Stimulated activated memory B cell treated with anti-CD40 and anti-IgM and Interleukin-4, amounts not matched to agents 10 μg/mL and 1 μg/mL and 100 μg/mL, for 72 hours (primary cell): ENCODE results near the gene ARHGAP15.
A peak's percentile ranks its signal among the peaks of the same experiment; 100 is the strongest.

ENCODE experiments used
- ATAC-seq: fragments of 150-1000 bp; cut with Tn5 transposase; 2 replicates; pipeline ENCODE4 v1.10.0; 2021
- H3K27ac Mint-ChIP-seq: one replicate; pipeline ENCODE4 v1.8.0; 2022; ENCODE audit warnings: mild to moderate bottlenecking, mixed read lengths
- H3K27me3 Mint-ChIP-seq: one replicate; pipeline ENCODE4 v1.8.0; 2022; ENCODE audit warnings: mixed read lengths
- H3K36me3 Mint-ChIP-seq: one replicate; pipeline ENCODE4 v1.8.0; 2022; ENCODE audit warnings: mixed read lengths
- H3K4me1 Mint-ChIP-seq: one replicate; pipeline ENCODE4 v1.8.0; 2022; ENCODE audit warnings: mixed read lengths
- H3K4me3 Mint-ChIP-seq: one replicate; pipeline ENCODE4 v1.8.0; 2022; ENCODE audit warnings: mild to moderate bottlenecking, moderate library complexity, mixed read lengths
- H3K9me3 Mint-ChIP-seq: one replicate; pipeline ENCODE4 v1.8.0; 2022; ENCODE audit warnings: mixed read lengths

Gene ARHGAP15

DNA sequence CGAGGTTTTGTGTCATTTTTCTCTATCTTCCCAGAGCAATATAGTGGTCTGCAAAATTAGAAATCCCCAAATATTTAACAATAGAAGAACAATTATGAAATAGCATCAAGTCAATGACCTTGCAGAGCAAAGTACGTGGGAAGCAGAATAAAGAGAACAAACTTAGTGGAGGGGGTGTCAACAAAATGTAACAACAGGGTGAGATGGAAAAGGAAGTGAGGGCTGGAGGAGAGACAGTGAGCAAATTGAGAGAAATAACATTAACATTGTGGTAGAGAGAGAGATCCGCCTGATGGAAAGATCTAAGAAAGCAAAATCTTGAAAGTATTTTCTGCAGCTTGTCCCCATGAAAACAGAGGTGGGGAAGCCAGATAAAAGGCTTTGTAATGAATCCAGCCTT is 23.4 kb downstream of the ARHGAP15 start:
- H3K27me3 Mint-ChIP-seq = no peaks in the 10 kb centered on the region
- no peak for ATAC-seq
- H3K4me3 Mint-ChIP-seq = peak overlapping the region; percentile 3
- H3K4me1 Mint-ChIP-seq = peaks cover 78% of the 10 kb centered on the region
- H3K36me3 Mint-ChIP-seq = peaks cover 32% of the 10 kb centered on the region
- peak overlapping the region; percentile 64 for H3K27ac Mint-ChIP-seq
- peaks cover 3% of the 10 kb centered on the region for H3K9me3 Mint-ChIP-seq

DNA sequence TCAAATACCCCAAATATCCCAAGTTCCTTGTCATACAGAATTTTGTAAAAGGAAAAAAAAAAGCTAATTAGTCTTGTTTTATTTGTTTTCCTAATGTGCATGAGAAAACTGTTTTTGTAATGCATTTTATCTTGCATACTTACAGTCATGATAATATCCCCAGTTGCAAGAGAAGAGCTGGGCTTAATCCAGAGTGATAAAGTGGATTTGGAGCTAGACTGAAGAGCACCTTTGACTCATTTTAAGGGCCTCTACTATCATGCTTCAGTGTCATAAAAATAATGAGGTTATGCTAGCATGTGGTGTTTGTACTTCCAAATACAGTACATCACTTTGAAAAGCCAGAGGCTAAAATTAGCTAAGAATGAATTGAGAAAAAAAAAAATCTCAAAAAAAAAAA is 26.4 kb downstream of the ARHGAP15 start:
- H3K27me3 Mint-ChIP-seq = no peaks in the 10 kb centered on the region
- H3K27ac Mint-ChIP-seq = peak overlapping the region; percentile 60
- peaks cover 3% of the 10 kb centered on the region for H3K9me3 Mint-ChIP-seq
- no peak overlapping the region for H3K4me3 Mint-ChIP-seq
- H3K4me1 Mint-ChIP-seq = peaks cover 78% of the 10 kb centered on the region
- no peak for ATAC-seq
- H3K36me3 Mint-ChIP-seq = peaks cover 30% of the 10 kb centered on the region

DNA sequence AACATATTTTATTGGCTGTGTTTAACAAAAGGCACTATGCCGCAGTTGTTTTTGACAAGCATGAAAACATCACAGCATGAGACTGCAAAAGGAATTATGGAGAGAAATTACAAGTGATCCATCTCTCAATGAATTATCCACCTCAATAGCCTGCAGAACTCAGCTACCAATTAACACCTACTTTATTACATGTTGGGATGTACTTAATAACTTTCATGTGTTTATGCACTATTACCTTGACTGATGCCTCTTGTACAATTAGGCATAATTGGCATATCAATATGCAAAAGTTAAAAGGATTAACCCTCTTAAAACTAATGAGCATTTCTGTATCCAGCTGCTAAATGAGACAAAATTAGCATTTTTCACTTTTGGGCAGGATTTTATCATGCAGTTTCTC is 27.8 kb downstream of the ARHGAP15 start:
- no peak for ATAC-seq
- Mint-ChIP-seq H3K36me3 (peaks cover 33% of the 10 kb centered on the region), H3K9me3 (peaks cover 3% of the 10 kb centered on the region), H3K27me3 (no peaks in the 10 kb centered on the region), H3K27ac (no peak overlapping the region), H3K4me1 (peaks cover 82% of the 10 kb centered on the region), H3K4me3 (no peak overlapping the region)

DNA sequence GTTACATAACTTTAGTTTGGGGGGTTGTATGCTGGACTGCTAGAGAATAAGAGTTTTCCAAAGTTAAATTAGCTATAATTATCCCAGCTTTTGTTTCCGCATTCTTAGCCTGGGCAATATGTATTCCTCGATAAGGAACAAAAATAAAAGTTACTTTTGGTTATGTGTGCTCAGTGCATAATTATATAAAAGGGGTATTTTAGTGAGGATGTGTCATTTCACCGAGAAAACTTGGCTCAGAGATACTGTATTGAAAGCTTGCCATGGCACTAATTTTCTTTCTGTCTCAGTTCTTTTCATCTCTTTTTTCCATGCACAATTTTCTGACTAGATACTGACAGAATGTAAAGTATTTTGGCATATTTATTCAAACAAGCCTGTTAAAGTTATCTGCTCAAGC is 28.2 kb downstream of the ARHGAP15 start:
- peak overlapping the region; percentile 77 for H3K27ac Mint-ChIP-seq
- no peak for ATAC-seq
- no peak overlapping the region for H3K4me3 Mint-ChIP-seq
- peaks cover 29% of the 10 kb centered on the region for H3K36me3 Mint-ChIP-seq
- H3K9me3 Mint-ChIP-seq = peaks cover 3% of the 10 kb centered on the region
- peaks cover 81% of the 10 kb centered on the region for H3K4me1 Mint-ChIP-seq
- no peaks in the 10 kb centered on the region for H3K27me3 Mint-ChIP-seq

DNA sequence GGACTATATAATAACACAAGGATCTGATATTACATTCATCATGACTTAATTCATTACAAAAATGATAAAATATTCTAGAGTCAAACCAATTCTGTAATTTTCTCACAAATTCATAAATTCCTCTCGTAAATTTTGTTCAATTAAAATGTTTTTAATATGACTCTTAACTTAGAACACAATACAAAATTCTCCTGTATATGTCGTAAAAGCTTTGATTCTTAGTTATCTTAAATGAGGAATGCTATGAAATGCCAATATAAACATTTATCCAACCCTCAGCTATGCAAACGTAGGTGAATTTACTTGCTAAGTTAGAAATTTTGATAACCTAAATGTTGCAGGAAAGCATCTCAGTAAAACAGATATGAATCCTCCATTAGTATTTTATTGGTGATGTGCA is 28.9 kb downstream of the ARHGAP15 start:
- H3K27me3 Mint-ChIP-seq = no peaks in the 10 kb centered on the region
- H3K9me3 Mint-ChIP-seq = peaks cover 3% of the 10 kb centered on the region
- peaks cover 78% of the 10 kb centered on the region for H3K4me1 Mint-ChIP-seq
- H3K4me3 Mint-ChIP-seq = peak overlapping the region; percentile 57
- ATAC-seq = no peak
- H3K36me3 Mint-ChIP-seq = peaks cover 27% of the 10 kb centered on the region
- H3K27ac Mint-ChIP-seq = peak overlapping the region; percentile 77

DNA sequence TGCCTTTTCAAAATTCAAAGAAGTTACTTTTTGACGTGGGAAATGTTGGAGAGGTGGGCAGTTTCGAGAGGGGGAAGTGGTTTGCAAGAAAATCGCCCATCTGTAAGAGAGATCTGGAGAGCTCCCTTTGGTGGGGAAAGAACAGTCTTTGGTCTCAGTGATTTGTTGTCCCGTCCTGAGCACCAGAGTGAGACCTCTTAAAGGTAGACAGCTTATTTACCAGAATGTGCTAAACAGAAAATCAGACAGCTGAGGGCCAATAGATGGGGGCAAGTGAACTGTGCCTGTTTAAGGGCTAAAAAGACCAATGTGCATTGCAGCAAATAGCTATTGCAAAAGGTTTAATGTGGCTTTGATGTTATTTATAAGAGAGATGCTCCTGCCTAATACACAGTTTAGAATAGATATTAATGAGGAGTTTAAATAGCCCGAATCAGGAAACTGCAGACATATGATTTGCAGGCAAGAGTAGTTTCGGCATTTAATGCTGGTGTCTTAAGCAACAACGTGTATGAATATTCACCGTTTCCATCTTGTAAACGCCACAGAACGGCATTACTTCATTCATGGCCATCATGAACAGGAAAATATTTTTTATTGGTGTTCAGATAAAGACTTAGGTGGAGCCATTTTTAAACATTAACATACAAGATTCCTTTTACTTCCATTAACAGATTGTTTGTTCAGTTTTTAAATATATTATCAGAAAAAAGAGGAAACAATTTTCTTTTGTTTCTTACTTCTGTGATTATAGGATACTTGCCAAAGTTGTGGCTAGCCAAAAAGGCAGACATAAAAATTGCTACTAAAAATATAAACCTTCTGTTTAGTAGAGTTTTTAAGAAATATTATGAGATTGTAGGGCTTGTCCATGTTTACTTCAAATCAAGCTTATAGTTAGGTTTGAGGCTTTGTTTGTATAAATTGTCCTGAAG is 29.6 kb downstream of the ARHGAP15 start:
- Mint-ChIP-seq H3K27me3 (no peaks in the 10 kb centered on the region), H3K4me1 (peaks cover 81% of the 10 kb centered on the region), H3K36me3 (peaks cover 30% of the 10 kb centered on the region), H3K9me3 (peaks cover under 1% of the 10 kb centered on the region), H3K4me3 (peak overlapping the region; percentile 57), H3K27ac (peak overlapping the region; percentile 77)
- ATAC-seq = peak; percentile 70

DNA sequence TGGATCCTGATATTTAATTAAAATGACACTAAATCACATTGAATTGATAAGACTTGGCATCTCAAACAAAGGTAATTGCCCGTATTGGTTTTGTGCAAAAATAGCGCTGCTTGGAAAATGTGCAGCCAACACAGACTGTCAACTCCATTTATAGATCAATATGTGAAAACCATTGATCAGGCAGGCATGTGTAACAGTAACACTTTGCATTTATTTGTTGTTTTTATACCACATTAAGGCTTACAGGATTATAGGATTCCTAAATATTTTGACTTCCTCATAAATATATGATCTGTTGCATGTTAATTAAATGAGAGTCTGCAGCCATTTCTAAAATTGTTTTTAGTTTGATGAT is 30.2 kb downstream of the ARHGAP15 start:
- ATAC-seq = no peak
- Mint-ChIP-seq H3K27ac (peak overlapping the region; percentile 2), H3K9me3 (no peaks in the 10 kb centered on the region), H3K4me3 (no peak overlapping the region), H3K27me3 (no peaks in the 10 kb centered on the region), H3K4me1 (peaks cover 81% of the 10 kb centered on the region), H3K36me3 (peaks cover 34% of the 10 kb centered on the region)

DNA sequence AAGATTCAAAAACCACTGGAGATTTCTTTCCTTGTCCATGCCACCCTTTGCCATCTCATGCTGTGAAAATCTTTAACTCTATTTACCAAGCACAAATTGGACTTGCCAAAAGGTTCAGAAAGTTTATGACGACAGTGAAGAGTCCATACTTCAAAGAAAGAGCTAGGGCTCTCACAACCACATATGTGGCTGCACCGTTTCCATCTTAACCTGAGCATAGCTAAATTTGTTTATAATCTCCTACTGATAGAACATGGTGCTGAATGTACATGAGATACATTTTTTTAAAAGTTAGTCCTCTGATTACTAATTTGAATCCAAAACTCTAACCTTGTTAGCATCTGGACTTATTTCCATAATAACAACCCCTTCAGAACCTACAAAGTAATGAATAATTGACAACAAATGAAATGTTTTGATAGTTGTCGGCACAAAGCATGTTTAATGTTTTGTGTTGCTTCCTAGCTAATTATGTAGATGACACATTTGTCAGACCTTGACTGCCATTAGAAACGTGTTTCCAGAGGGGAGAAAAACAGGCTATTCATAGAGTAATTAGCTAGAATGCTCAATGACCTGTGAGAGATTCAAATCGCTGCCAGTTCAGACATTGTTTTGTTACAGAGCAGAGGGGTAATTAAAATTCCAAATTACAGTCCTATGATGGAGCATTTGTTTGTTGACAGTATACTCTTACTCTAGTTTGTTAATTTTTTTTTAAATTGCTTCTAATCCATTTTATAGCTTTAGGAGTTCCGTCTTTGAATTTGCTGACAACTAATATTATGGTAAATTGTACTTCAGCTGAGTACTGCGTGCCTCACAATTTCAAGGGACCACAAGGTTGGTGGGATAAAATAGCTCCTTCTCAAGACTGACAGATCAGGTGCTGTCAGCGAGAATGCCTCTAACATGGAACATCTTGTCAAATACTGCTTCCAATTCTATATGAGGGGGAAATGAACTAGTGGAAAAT is 31.8 kb downstream of the ARHGAP15 start:
- ATAC-seq = no peak
- H3K27ac Mint-ChIP-seq = peak overlapping the region; percentile 2
- H3K4me3 Mint-ChIP-seq = no peak overlapping the region
- peaks cover 82% of the 10 kb centered on the region for H3K4me1 Mint-ChIP-seq
- peaks cover 38% of the 10 kb centered on the region for H3K36me3 Mint-ChIP-seq
- no peaks in the 10 kb centered on the region for H3K9me3 Mint-ChIP-seq
- no peaks in the 10 kb centered on the region for H3K27me3 Mint-ChIP-seq

DNA sequence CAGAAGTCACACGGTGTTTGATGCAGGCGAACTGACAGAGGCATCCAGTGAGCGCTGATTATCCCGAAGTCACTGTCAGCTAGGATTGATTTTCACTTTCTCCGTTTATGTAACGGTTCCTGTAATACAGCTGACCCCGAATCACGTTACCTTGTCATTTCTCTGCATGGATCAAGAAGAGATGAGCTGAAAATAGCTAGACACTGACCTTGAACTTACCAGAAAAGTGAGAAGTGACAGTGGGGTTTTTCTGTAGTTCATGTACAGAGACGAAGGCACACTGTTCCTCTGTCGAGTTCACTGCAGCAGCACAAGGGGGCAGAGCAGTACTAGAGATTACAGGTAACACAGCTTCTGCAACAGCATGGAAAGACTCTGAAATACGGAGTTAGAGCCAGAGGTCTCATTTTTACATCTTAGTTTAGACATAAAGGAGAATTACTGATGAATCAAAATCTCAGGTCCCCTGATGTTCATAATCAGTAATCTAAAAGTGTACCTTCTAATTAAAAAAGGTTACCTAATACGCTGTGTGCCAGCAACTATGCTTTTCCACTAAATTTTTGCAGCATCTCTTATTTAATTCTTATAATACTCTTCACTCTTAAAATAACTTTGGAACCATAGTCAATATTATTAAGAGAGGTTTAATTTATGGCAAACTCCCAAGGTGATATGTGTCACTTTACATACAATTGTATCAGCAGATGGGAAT is 33.1 kb downstream of the ARHGAP15 start:
- H3K4me1 Mint-ChIP-seq = peaks cover 84% of the 10 kb centered on the region
- H3K9me3 Mint-ChIP-seq = no peaks in the 10 kb centered on the region
- H3K27ac Mint-ChIP-seq = peak overlapping the region; percentile 2
- H3K27me3 Mint-ChIP-seq = no peaks in the 10 kb centered on the region
- H3K4me3 Mint-ChIP-seq = no peak overlapping the region
- ATAC-seq = peak; percentile 88
- H3K36me3 Mint-ChIP-seq = peaks cover 37% of the 10 kb centered on the region

DNA sequence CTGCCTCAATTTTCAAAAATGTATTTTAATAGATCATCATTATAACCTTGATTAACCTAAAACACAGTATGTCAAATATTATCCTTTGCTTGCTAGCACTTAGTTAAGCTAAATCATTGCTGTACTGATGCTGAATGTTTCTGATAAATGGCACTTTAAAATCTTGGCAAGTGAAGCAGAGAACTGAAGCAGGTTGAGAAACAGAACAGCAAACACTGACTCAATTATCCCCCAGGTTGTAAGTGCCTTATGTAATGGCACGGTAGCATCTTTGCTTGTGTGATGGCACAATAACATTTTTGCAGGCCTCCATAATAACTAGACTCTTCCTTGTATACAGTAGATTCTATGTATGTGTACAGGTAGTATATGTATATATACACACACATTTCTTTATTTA is 33.8 kb downstream of the ARHGAP15 start:
- H3K9me3 Mint-ChIP-seq = no peaks in the 10 kb centered on the region
- ATAC-seq = no peak
- H3K36me3 Mint-ChIP-seq = peaks cover 37% of the 10 kb centered on the region
- peaks cover 81% of the 10 kb centered on the region for H3K4me1 Mint-ChIP-seq
- no peak overlapping the region for H3K27ac Mint-ChIP-seq
- no peaks in the 10 kb centered on the region for H3K27me3 Mint-ChIP-seq
- no peak overlapping the region for H3K4me3 Mint-ChIP-seq

DNA sequence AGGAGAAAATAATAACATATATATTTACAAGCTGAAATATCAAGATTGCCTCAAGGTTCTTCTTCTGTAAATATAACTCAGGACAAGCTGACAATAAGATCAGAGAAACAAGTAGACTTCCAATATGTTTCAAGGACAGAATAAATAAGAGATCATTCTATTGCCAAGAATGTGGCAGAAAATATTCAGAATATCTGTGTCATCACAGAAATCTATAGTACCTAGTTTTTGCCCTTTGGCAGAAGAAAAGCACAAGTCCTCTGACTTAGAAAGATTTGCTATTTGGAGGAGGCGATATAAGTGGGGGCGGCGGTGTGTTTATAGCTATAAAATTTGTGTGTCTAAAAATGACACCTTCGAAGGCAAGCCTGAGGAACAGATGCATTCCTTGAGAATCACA is 34.3 kb downstream of the ARHGAP15 start:
- no peaks in the 10 kb centered on the region for H3K9me3 Mint-ChIP-seq
- H3K27ac Mint-ChIP-seq = peak overlapping the region; percentile 30
- peaks cover 76% of the 10 kb centered on the region for H3K4me1 Mint-ChIP-seq
- peaks cover 37% of the 10 kb centered on the region for H3K36me3 Mint-ChIP-seq
- no peak overlapping the region for H3K4me3 Mint-ChIP-seq
- no peak for ATAC-seq
- no peaks in the 10 kb centered on the region for H3K27me3 Mint-ChIP-seq

DNA sequence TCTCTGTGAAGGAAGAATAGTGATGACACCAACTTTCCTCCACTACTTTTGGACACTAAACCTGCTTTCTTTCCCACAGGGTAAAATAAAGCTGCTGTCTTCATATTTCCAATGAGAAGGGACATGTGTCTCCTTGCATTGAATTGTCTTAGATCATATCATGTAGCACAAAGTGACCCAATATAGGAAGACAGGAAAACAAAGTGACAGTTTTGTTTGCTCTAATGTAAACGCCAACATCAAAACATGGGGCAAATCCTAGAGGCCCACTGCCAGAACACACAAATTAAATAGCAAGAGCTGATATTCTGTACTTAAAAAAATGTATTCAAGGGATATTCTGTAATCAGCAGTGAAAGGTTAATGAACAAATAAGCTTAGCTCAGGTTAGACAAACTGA is 36.1 kb downstream of the ARHGAP15 start:
- H3K9me3 Mint-ChIP-seq = no peaks in the 10 kb centered on the region
- H3K4me3 Mint-ChIP-seq = no peak overlapping the region
- H3K27ac Mint-ChIP-seq = peak overlapping the region; percentile 53
- peaks cover 73% of the 10 kb centered on the region for H3K4me1 Mint-ChIP-seq
- H3K27me3 Mint-ChIP-seq = no peaks in the 10 kb centered on the region
- H3K36me3 Mint-ChIP-seq = peaks cover 46% of the 10 kb centered on the region
- no peak for ATAC-seq

DNA sequence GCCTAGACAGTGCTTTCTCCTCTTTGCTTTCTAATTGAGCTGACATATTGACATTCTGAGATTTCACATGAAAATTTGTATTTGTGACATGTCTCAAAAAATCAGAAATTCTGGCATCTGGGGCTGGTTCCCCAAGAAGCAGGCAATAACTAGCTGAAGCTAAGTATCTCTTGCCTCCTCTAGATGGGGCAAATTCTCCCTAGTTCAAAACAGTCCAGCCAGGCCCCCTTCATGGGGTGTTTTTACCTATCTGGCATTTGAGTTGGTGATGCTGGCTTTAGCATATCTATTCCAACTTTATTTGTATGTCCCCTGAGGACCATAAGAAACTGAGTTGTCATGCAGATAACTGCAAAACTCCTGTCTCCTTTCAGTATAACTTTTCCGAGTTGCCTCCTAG is 39.9 kb downstream of the ARHGAP15 start:
- Mint-ChIP-seq H3K9me3 (no peaks in the 10 kb centered on the region), H3K27me3 (no peaks in the 10 kb centered on the region), H3K4me3 (no peak overlapping the region), H3K27ac (no peak overlapping the region), H3K36me3 (peaks cover 52% of the 10 kb centered on the region), H3K4me1 (peaks cover 62% of the 10 kb centered on the region)
- ATAC-seq = no peak

DNA sequence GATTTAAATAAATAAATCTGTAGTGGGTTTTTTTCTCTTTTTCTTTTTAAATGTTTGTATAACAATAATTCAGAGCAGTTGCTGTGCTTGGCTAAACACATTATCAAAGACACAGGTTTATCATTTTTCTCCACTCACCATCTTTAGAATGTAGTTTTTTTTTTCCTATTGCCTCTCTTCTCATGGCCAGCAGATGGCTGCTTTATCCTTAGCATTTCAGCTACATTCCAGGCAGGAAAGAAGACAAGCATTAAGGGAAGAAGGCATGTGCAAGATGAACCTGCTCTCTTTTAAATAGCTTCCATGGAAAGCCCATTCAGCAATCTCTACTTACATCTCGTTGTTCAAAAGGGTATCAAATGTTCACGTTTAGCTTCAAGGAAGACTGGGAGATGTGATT is 42.6 kb downstream of the ARHGAP15 start:
- Mint-ChIP-seq H3K27me3 (no peaks in the 10 kb centered on the region), H3K36me3 (peaks cover 44% of the 10 kb centered on the region), H3K27ac (peak overlapping the region; percentile 50), H3K9me3 (no peaks in the 10 kb centered on the region), H3K4me1 (peaks cover 58% of the 10 kb centered on the region), H3K4me3 (no peak overlapping the region)
- ATAC-seq = no peak

DNA sequence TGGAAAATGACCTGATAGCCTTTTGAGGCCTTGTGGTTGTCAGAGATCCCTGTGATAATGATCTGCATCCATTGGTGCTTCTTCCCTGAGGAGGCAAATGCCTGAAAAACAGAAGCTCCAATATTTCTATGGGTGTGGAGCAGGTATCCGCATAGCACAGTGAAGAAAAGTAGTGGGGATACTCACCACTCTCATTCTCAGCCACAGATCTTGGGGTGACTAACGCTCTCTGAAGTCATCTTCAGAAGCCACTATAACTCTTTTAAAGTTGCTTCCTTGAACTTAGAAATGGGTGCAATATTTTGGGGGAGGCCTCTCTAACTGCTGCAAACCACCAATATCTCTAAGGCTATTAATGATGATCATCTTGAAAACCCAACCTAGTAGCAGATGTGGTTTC is 46.2 kb downstream of the ARHGAP15 start:
- H3K27ac Mint-ChIP-seq = peak overlapping the region; percentile 85
- peaks cover 51% of the 10 kb centered on the region for H3K4me1 Mint-ChIP-seq
- no peaks in the 10 kb centered on the region for H3K9me3 Mint-ChIP-seq
- H3K27me3 Mint-ChIP-seq = no peaks in the 10 kb centered on the region
- H3K36me3 Mint-ChIP-seq = peaks cover 33% of the 10 kb centered on the region
- no peak overlapping the region for H3K4me3 Mint-ChIP-seq
- no peak for ATAC-seq
